22Rv1 (cell line): ENCODE measurements around the gene RHEBL1.

Experiments
- CTCF ChIP-seq: fragments of 450-650 bp; IDR thresholded peaks from 2 replicates; pipeline ENCODE4 v1.5.1; 2017; ENCODE audit warnings: mild to moderate bottlenecking
- ZFX ChIP-seq: fragments of 450-650 bp; IDR thresholded peaks from 2 replicates; pipeline ENCODE4 v1.6.1; 2017; ENCODE audit warnings: antibody characterized with exemption, borderline replicate concordance

DNA sequence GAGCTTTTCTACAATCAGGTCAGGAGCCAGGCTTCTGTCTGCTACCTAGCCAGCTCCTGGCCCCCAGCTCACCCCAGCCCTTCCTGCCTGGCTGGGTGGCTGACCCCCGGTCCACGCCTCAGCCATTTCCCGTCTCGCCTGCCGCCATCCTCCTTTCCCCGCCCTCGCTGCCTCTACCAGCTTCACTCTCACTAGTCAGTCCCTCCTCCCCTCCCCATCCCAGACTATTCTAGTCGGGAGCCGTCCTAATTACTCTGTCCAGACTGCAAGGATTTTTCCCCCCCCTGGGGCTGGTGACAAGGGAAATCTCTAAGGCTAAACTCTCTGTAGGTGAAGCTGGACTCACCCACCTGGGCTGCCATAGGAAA is 24.0 kb upstream of the RHEBL1 start:
- TF ChIP-seq CTCF (no peak), ZFX (no peak)
